Activated T-helper 1 cell treated with anti-CD3 and anti-CD28 coated beads, Interleukin-2, amount 50 U/mL, for 16 hours (primary cell): Measurements from ENCODE around the gene WFDC11.
"Not testable (repeated sequence)": the region's sequence is repeated elsewhere in the genome, so short reads cannot be mapped to it uniquely, and the experiment has no call there.

Experiments
- DNase-seq, 2 donors: peaks; one replicate each; pipeline ENCODE4 v3.0.0-alpha.2; 2020; ENCODE audit warnings: low read depth in 1 of 2, low spot score in 1 of 2

WFDC11 gene

GRCh38 chr20:45670139-45670538, at the start of gene WFDC11:
TSS of gene WFDC11 (minus strand) at chr20:45670239. CDS start at chr20:45650600, 19,639 bp downstream.
- DNase-seq: no peak

- not testable (repeated sequence) for DNase-seq
Observed at GRCh38 chr20:45716141-45716688, 46.2 kb upstream of the WFDC11 start.

GRCh38 chr20:45704969-45705637, 35.1 kb upstream of the WFDC11 start, which contains the start of gene WFDC10B:
TSS of gene WFDC10B (minus strand) at chr20:45705019. CDS start at chr20:45685992, 19,027 bp downstream.
- DNase-seq: no peak

- no peak for DNase-seq
Observed at GRCh38 chr20:45701873-45702272, 31.8 kb upstream of the WFDC11 start, which contains the start of gene WFDC13. TSS of gene WFDC13 (plus strand) at chr20:45702038. CDS start at chr20:45702124, 86 bp downstream.

- DNase-seq: no peak
Observed at GRCh38 chr20:45701104-45701503, 31.1 kb upstream of the WFDC11 start.

- no peak for DNase-seq
Observed at GRCh38 chr20:45695496-45695895, 25.5 kb upstream of the WFDC11 start.

GRCh38 chr20:45693346-45693745, 23.3 kb upstream of the WFDC11 start:
- not testable (repeated sequence) for DNase-seq

GRCh38 chr20:45685896-45686295, 15.9 kb upstream of the WFDC11 start:
- no peak for DNase-seq

GRCh38 chr20:45679650-45680049, 9.6 kb upstream of the WFDC11 start:
- no peak for DNase-seq

GRCh38 chr20:45672765-45673164, 2.7 kb upstream of the WFDC11 start:
- DNase-seq: no peak

- DNase-seq: not testable (repeated sequence)
Observed at GRCh38 chr20:45657038-45657437, 13.0 kb downstream of the WFDC11 start.

GRCh38 chr20:45651726-45652125, 18.3 kb downstream of the WFDC11 start:
- not testable (repeated sequence) for DNase-seq

GRCh38 chr20:45649312-45649863, 20.7 kb downstream of the WFDC11 start:
- no peak for DNase-seq

- no peak for DNase-seq
Observed at GRCh38 chr20:45647441-45648050, 22.5 kb downstream of the WFDC11 start.

GRCh38 chr20:45646875-45647274, 23.2 kb downstream of the WFDC11 start:
- DNase-seq: no peak

GRCh38 chr20:45645869-45646268, 24.2 kb downstream of the WFDC11 start:
- DNase-seq: not testable (repeated sequence)

- DNase-seq: not testable (repeated sequence)
Observed at GRCh38 chr20:45641076-45641475, 29.0 kb downstream of the WFDC11 start.

GRCh38 chr20:45639687-45640086, 30.4 kb downstream of the WFDC11 start:
- DNase-seq: no peak

- no peak for DNase-seq
Observed at GRCh38 chr20:45636513-45636912, 33.5 kb downstream of the WFDC11 start.

- DNase-seq: no peak
Observed at GRCh38 chr20:45631184-45631583, 38.9 kb downstream of the WFDC11 start, which contains the start of gene WFDC9. TSS of gene WFDC9 (minus strand) at chr20:45631284. CDS start at chr20:45610181, 21,103 bp downstream.

GRCh38 chr20:45630371-45630770, 39.7 kb downstream of the WFDC11 start:
- DNase-seq: no peak
